H1 (cell line): Measurements from ENCODE around the gene RHBDL2. TPM values are rescaled to one million over a fixed set of nuclear protein-coding genes. Genes with fewer than 3 reads are reported as not detected.

Source experiments
- BRCA1 ChIP-seq: IDR thresholded peaks from 2 replicates; pipeline ENCODE4 v1.6.1; 2012; ENCODE audit warnings: low read depth, low read length, improper control_type of control experiment
- CBX5 ChIP-seq: fragments of 300-800, 300-1000 bp; sonication (generic); IDR thresholded peaks from 2 replicates; pipeline ENCODE4 v1.7.1; 2016; ENCODE audit warnings: antibody characterized with exemption, low read length, low read depth
- CBX8 ChIP-seq: fragments of 300-800, 300-1000 bp; sonication (generic); IDR thresholded peaks from 2 replicates; pipeline ENCODE4 v1.7.1; 2016; ENCODE audit warnings: low read depth, low read length, borderline replicate concordance
- CEBPB ChIP-seq: IDR thresholded peaks from 2 replicates; pipeline ENCODE4 v1.6.1; 2012; ENCODE audit warnings: low read depth, low read length
- CHD1 ChIP-seq: IDR thresholded peaks from 2 replicates; pipeline ENCODE4 v1.6.1; 2012; ENCODE audit warnings: low read depth, low read length, improper control_type of control experiment
- EP300 ChIP-seq, 2 experiments: IDR thresholded peaks; 1 replicate in 1 of 2; 2 replicates in 1 of 2; pipeline ENCODE4 v1.6.1; 2011 to 2012; ENCODE audit warnings: low read depth in 2 of 2, low read length in 2 of 2, mild to moderate bottlenecking in 2 of 2, borderline replicate concordance in 1 of 2, inconsistent platforms in 1 of 2, moderate library complexity in 1 of 2
- EZH2 ChIP-seq: fragments of 200-600 bp; sonication (generic); IDR thresholded peaks from 2 replicates; pipeline ENCODE4 v1.7.1; 2012; ENCODE audit warnings: low read depth, mild to moderate bottlenecking, moderate library complexity, low read length, inconsistent platforms; ENCODE audit not compliant: severe bottlenecking
- HDAC6 ChIP-seq: IDR thresholded peaks from one replicate; pipeline ENCODE4 v1.7.1; 2012; ENCODE audit warnings: low read depth, mild to moderate bottlenecking, inconsistent platforms, low read length, moderate library complexity
- KDM5A ChIP-seq: fragments of 200-600 bp; IDR thresholded peaks from 2 replicates; pipeline ENCODE4 v1.7.1; 2012; ENCODE audit warnings: mild to moderate bottlenecking, low read length, inconsistent platforms, mixed read lengths
- NANOG ChIP-seq: IDR thresholded peaks from 2 replicates; pipeline ENCODE4 v1.6.1; 2011; ENCODE audit warnings: low read length, low read depth, mild to moderate bottlenecking, inconsistent platforms; ENCODE audit not compliant: insufficient read depth, poor library complexity, severe bottlenecking
- NRF1 ChIP-seq: IDR thresholded peaks from 2 replicates; pipeline ENCODE4 v1.6.1; 2011; ENCODE audit warnings: mild to moderate bottlenecking, low read depth, low read length, improper control_type of control experiment
- PHF8 ChIP-seq: fragments of 200-600 bp; sonication (generic); conservative IDR thresholded peaks from 2 replicates; pipeline ENCODE4 v1.7.1; 2012; ENCODE audit warnings: low read depth, mild to moderate bottlenecking, inconsistent platforms, low read length, moderate library complexity
- POLR2AphosphoS5 ChIP-seq: IDR thresholded peaks from 2 replicates; pipeline ENCODE4 v1.6.1; 2011; ENCODE audit warnings: low read depth, low read length
- POU5F1 ChIP-seq: IDR thresholded peaks from 2 replicates; pipeline ENCODE4 v1.6.1; 2011; ENCODE audit warnings: low read depth, mild to moderate bottlenecking, low read length, moderate library complexity
- RBBP5 ChIP-seq: IDR thresholded peaks from 2 replicates; pipeline ENCODE4 v1.7.1; 2012; ENCODE audit warnings: low read depth, mild to moderate bottlenecking, inconsistent platforms, low read length, moderate library complexity, borderline replicate concordance
- SIN3A ChIP-seq, 2 experiments: IDR thresholded peaks in 1 of 2; conservative IDR thresholded peaks in 1 of 2; 2 replicates each; pipeline ENCODE4 v1.6.1; 2011 to 2012; ENCODE audit warnings: low read length in 2 of 2, improper control_type of control experiment in 1 of 2, low read depth in 1 of 2, mild to moderate bottlenecking in 1 of 2
- SIX5 ChIP-seq: IDR thresholded peaks from 2 replicates; pipeline ENCODE4 v1.6.1; 2011; ENCODE audit warnings: mild to moderate bottlenecking, low read depth, low read length
- SP1 ChIP-seq: IDR thresholded peaks from 2 replicates; pipeline ENCODE4 v1.6.1; 2011; ENCODE audit warnings: low read depth, low read length
- TAF7 ChIP-seq: optimal IDR thresholded peaks from 2 replicates; pipeline ENCODE3; 2011; ENCODE audit warnings: low read depth, mild to moderate bottlenecking, inconsistent platforms, low read length, moderate library complexity, borderline replicate concordance
- TCF12 ChIP-seq: IDR thresholded peaks from 2 replicates; pipeline ENCODE4 v1.6.1; 2011; ENCODE audit warnings: low read depth, mild to moderate bottlenecking, low read length
- TEAD4 ChIP-seq: IDR thresholded peaks from 2 replicates; pipeline ENCODE4 v1.6.1; 2012; ENCODE audit warnings: low read depth, low read length, inconsistent platforms, mixed read lengths
- ZNF274 ChIP-seq: IDR thresholded peaks from 2 replicates; pipeline ENCODE4 v1.7.0; 2012; ENCODE audit warnings: low read length, borderline replicate concordance; ENCODE audit errors: extremely low read depth
- polyA plus RNA-seq, 7 experiments: library from polyadenylated mRNA; depleted of rRNA in 3 of 7; stranded (reverse) in 5 of 7; unstranded in 2 of 7; fragments of >200 nt in 5 of 7; fragments of 200-250 nt in 2 of 7; gene quantifications; 1 replicate in 5 of 7; 2 replicates in 1 of 7; 4 replicates in 1 of 7; pipeline versions ENCODE4 v1.2.1 to v1.2.3, GENCODE V29; 2011 to 2013; ENCODE audit warnings: missing spikeins in 2 of 7, mixed read lengths in 2 of 7
- total RNA-seq: library from RNA; stranded (reverse); fragmentation: NEBNext Ultra II Directional; extraction: Animal tissue kit (Norgen Biotek cat#: 25700); gene quantifications from 2 replicates; pipeline ENCODE4 v1.2.1, GENCODE V29; 2021
- TF ChIP-seq, protein P1 (sequence below), 3 experiments: IDR thresholded peaks; 1 replicate in 2 of 3; 2 replicates in 1 of 3; pipeline versions ENCODE4 v1.5.1 to v1.6.1; 2011; ENCODE audit warnings: low read length in 3 of 3, mild to moderate bottlenecking in 3 of 3, inconsistent platforms in 2 of 3, low read depth in 1 of 3, moderate library complexity in 1 of 3; ENCODE audit not compliant: insufficient read depth in 1 of 3; ENCODE audit errors: control extremely low read depth in 1 of 3

Gene RHBDL2
- total and polyA plus RNA-seq, 2 of the 8 experiments (the other 6 are each of a cell fraction or from before 2014, with no cell fraction given) = 0.42 to 0.84 TPM

DNA sequence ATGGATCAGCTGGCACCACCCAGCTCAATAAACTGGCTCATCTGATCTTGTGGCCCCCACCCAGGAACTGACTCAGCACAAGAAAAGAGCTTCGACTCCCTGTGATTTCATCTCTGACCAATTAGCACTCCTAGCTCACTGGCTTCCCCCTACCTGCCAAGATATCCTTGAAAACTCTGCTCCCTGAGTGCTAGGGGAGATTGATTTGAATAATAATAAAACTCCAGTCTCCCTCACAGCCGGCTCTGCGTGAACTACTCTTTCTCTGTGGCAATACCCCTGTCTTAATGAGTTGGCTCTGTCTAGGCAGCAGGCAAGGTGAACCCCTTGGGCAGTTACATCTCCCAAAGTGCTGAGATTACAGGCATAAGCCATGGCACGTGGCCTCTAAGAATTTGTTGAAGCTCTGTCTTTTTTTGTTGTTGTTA, 11.8 kb upstream of the RHBDL2 start (continued):
- TF ChIP-seq EZH2 (no peak), SIX5 (no peak), TAF7 (no peak), RBBP5 (no peak), SIN3A (conservative IDR thresholded peaks at IDR 0.05 in 1 of 2, IDR thresholded peaks at IDR 0.05 in 1 of 2; ENCODE audit: low read depth in 1 of 2, low read length in 2 of 2) (no peak), TEAD4 (no peak), EP300 (IDR thresholded peaks at IDR 0.05; ENCODE audit: borderline replicate concordance in 1 of 2, low read depth in 2 of 2, low read length in 2 of 2) (peak in 1 of 2 experiments; percentile 78; a peak in 2 of 3 replicates), CBX5 (no peak), NRF1 (no peak), NANOG (peak; percentile 48), ZNF274 (no peak), POU5F1 (0 out of 2 replicates have a peak, but pooled peaks have one; percentile 59), PHF8 (no peak), CBX8 (no peak), SP1 (0 out of 2 replicates have a peak, but pooled peaks have one; percentile 41), CHD1 (no peak), HDAC6 (no peak), BRCA1 (no peak), TCF12 (0 out of 2 replicates have a peak, but pooled peaks have one; percentile 48), CEBPB (peak; percentile 89), KDM5A (no peak), POLR2AphosphoS5 (no peak)
- TF ChIP-seq, protein P1, sequence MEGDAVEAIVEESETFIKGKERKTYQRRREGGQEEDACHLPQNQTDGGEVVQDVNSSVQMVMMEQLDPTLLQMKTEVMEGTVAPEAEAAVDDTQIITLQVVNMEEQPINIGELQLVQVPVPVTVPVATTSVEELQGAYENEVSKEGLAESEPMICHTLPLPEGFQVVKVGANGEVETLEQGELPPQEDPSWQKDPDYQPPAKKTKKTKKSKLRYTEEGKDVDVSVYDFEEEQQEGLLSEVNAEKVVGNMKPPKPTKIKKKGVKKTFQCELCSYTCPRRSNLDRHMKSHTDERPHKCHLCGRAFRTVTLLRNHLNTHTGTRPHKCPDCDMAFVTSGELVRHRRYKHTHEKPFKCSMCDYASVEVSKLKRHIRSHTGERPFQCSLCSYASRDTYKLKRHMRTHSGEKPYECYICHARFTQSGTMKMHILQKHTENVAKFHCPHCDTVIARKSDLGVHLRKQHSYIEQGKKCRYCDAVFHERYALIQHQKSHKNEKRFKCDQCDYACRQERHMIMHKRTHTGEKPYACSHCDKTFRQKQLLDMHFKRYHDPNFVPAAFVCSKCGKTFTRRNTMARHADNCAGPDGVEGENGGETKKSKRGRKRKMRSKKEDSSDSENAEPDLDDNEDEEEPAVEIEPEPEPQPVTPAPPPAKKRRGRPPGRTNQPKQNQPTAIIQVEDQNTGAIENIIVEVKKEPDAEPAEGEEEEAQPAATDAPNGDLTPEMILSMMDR (IDR thresholded peaks at IDR 0.05; ENCODE audit: control extremely low read depth in 1 of 3, insufficient read depth in 1 of 3, low read depth in 1 of 3, low read length in 3 of 3) = no peak
